ENCODE measurements around the gene MYO5B. TPM values are rescaled to one million over a fixed set of nuclear protein-coding genes. Genes with fewer than 3 reads are reported as not detected.

The MYO5B gene
- total and polyA plus RNA-seq, 2 of the 4 experiments (the other 2 are of a cell fraction), result 0.24 to 0.54 TPM

GRCh38 chr18:49884465-49884864, 310.5 kb downstream of the MYO5B start:
- ChIA-PET POLR2A (ENCODE audit: unreplicated experiment) (no interaction called here), CTCF (no interaction called here)
- no peak overlapping the region for H3K4me3 ChIP-seq (ENCODE audit: insufficient read depth, low read depth, low read length)
- H3K27me3 ChIP-seq (ENCODE audit: control insufficient read depth, insufficient read depth, low read length), result peaks cover 5% of the 10 kb centered on the region
- H4K20me1 ChIP-seq (ENCODE audit: insufficient read depth, low read length), result no peaks in the 10 kb centered on the region; the same call in 1 of the 2 replicates
- in situ Hi-C loops (cut with MboI; ENCODE audit: low sequenced_read_pairs) (no loop called here), dilution Hi-C loops (cut with HindIII; ENCODE audit: low sequenced_read_pairs, unreplicated experiment) (no loop called here), intact Hi-C loops (cut with micrococcal nuclease) (no loop called here)
- no peak overlapping the region for H2AFZ ChIP-seq (replicated peaks; ENCODE audit: low read length, poor library complexity)
- H4K5ac ChIP-seq (ENCODE audit: low read depth, low read length), result no peak overlapping the region
- no peak overlapping the region for H2BK5ac ChIP-seq (ENCODE audit: low read depth, low read length, poor library complexity, severe bottlenecking)
- no peak overlapping the region for H2BK120ac ChIP-seq (ENCODE audit: low read depth, low read length)
- 83% methylated on average over 1 of the region's 4 CpGs; no CpG with 5 or more reads in 1 of the 2 experiments for WGBS, 2 experiments (ENCODE audit: extremely low coverage in 2 of 2, insufficient read length in 1 of 2)
- no peak overlapping the region for H2BK15ac ChIP-seq (ENCODE audit: low read depth, low read length)
- H4K91ac ChIP-seq (ENCODE audit: insufficient read depth, low read depth, low read length), result no peak overlapping the region
- H4K8ac ChIP-seq (ENCODE audit: low read depth in 2 of 2, low read length in 2 of 2), result no peak overlapping the region
- no peak for ATAC-seq (ENCODE audit: low read depth)
- no peak for TF ChIP-seq RFX5 (IDR thresholded peaks at IDR 0.05; ENCODE audit: low read depth, low read length)
- no peak for TF ChIP-seq CTCF (conservative IDR thresholded peaks at IDR 0.05; ENCODE audit: low read depth, low read length)
- no peak for TF ChIP-seq RAD21 (IDR thresholded peaks at IDR 0.05; ENCODE audit: low read length)
- no peak for TF ChIP-seq FOS (IDR thresholded peaks at IDR 0.05; ENCODE audit: low read depth, low read length)
- TF ChIP-seq MXI1 (IDR thresholded peaks at IDR 0.05; ENCODE audit: borderline replicate concordance, low read depth, low read length), result no peak
- no peak for TF ChIP-seq MAZ (IDR thresholded peaks at IDR 0.05; ENCODE audit: borderline replicate concordance, low read depth, low read length)
- no peak for TF ChIP-seq SMC3 (IDR thresholded peaks at IDR 0.05; ENCODE audit: low read depth, low read length)
- no peak for TF ChIP-seq USF2 (IDR thresholded peaks at IDR 0.05; ENCODE audit: low read depth, low read length)
- no peak for TF ChIP-seq CHD1 (IDR thresholded peaks at IDR 0.05; ENCODE audit: low read depth, low read length)
- TF ChIP-seq CEBPB (IDR thresholded peaks at IDR 0.05; ENCODE audit: low read depth, low read length), result no peak
- TF ChIP-seq ELK1 (IDR thresholded peaks at IDR 0.05; ENCODE audit: borderline replicate concordance, low read depth, low read length), result no peak
- no peaks in the 10 kb centered on the region for H3K9me1 ChIP-seq (ENCODE audit: insufficient read depth, low read length)
- BruUV-seq (replicated peaks), result no TSS peak
- H3K9ac ChIP-seq (ENCODE audit: low read depth, low read length), result no peak overlapping the region
- no peak overlapping the region for H3K27ac ChIP-seq (ENCODE audit: insufficient read depth, low read length)
- H3K18ac ChIP-seq (ENCODE audit: low read depth, low read length), result no peak overlapping the region
- H2AK9ac ChIP-seq (replicated peaks; ENCODE audit: low read depth, low read length, poor library complexity), result no peak overlapping the region
- H3K14ac ChIP-seq (replicated peaks; ENCODE audit: low read depth, low read length), result no peak overlapping the region
- H2BK20ac ChIP-seq (ENCODE audit: low read depth, low read length), result no peak overlapping the region
- H3K56ac ChIP-seq (ENCODE audit: extremely low read depth, insufficient read depth, low read length), result no peak overlapping the region
- no peak overlapping the region for H3K4me2 ChIP-seq (ENCODE audit: low read depth, low read length)
- no peaks in the 10 kb centered on the region for H3K36me3 ChIP-seq (ENCODE audit: control insufficient read depth, insufficient read depth, low read length)
- H2AK5ac ChIP-seq (ENCODE audit: low read depth, low read length), result no peak overlapping the region
- no peak for DNase-seq
- no peaks in the 10 kb centered on the region for H3K79me1 ChIP-seq (ENCODE audit: low read depth in 1 of 2, low read length in 2 of 2)
- H3K4ac ChIP-seq (ENCODE audit: low read depth, low read length), result no peak overlapping the region
- H3K9me3 ChIP-seq (ENCODE audit: control insufficient read depth, insufficient read depth, low read length), result no peaks in the 10 kb centered on the region
- no peaks in the 10 kb centered on the region for H3K4me1 ChIP-seq (ENCODE audit: control insufficient read depth, insufficient read depth, low read length)
- H3K23ac ChIP-seq (ENCODE audit: low read depth, low read length), result no peak overlapping the region

Data from IMR-90 (cell line).